Thyroid gland (tissue), 4 donors: ENCODE data around the gene KIF23. TPM values are rescaled to one million over a fixed set of nuclear protein-coding genes. Genes with fewer than 3 reads are reported as not detected.

Source experiments
- DNase-seq, 2 donors: peaks; one replicate each; pipeline ENCODE4 v3.0.0-alpha.2; 2019
- H3K27ac ChIP-seq, 3 donors: fragments of 200-600 bp; sonication (generic); 1 replicate in 2 of 3; 2 replicates in 1 of 3; pipeline ENCODE4 v1.5.1; 2016 to 2019; ENCODE audit warnings: mild to moderate bottlenecking in 1 of 3, moderate library complexity in 1 of 3
- H3K27me3 ChIP-seq: fragments of 200-600 bp; sonication (generic); one replicate; pipeline ENCODE4 v1.5.1; 2019
- H3K36me3 ChIP-seq, 2 donors: fragments of 200-600 bp; sonication (generic); one replicate each; pipeline ENCODE4 v1.5.1; 2016 to 2019
- H3K4me1 ChIP-seq, 2 donors: fragments of 200-600 bp; sonication (generic); one replicate each; pipeline ENCODE4 v1.5.1; 2017 to 2019
- H3K4me3 ChIP-seq, 3 donors: fragments of 200-600 bp; sonication (generic); replicated peaks in 1 of 3; 1 replicate in 2 of 3; 2 replicates in 1 of 3; pipeline ENCODE4 v1.5.1; 2016; ENCODE audit warnings: mild to moderate bottlenecking in 1 of 3
- H3K9me3 ChIP-seq: fragments of 200-600 bp; sonication (generic); one replicate; pipeline ENCODE4 v1.5.1; 2017
- POLR2A ChIP-seq, 2 donors: fragments of 450-650 bp; IDR thresholded peaks; one replicate each; pipeline ENCODE4 v1.6.1; 2017; ENCODE audit warnings: antibody characterized with exemption in 2 of 2, mild to moderate bottlenecking in 2 of 2, moderate library complexity in 1 of 2
- WGBS, 2 donors: methylation state at CpG; one replicate each; pipeline ENCODE4 v1.1.5; 2017; 5-methylcytosine and 5-hydroxymethylcytosine counted together
- intact Hi-C: fragments of 100-400 bp; cut with DNase I; formaldehyde crosslinking; loops from one replicate; pipeline ENCODE4 v1.15.1; 2023
- total RNA-seq, 4 donors: library from RNA; depleted of rRNA; stranded (reverse); fragments of >200 nt; gene quantifications; one replicate each; pipeline ENCODE4 v1.2.3, GENCODE V29; 2016
- TF ChIP-seq, protein P1 (sequence below), 6 experiments: fragments of 200-600 bp in 3 of 6; fragments of 450-650 bp in 3 of 6; sonication (generic) in 3 of 6; IDR thresholded peaks; one replicate each; pipeline ENCODE4 v1.5.1; 2016 to 2019; ENCODE audit warnings: antibody characterized with exemption in 6 of 6, mild to moderate bottlenecking in 2 of 6, inconsistent platforms in 1 of 6, moderate library complexity in 1 of 6

Gene KIF23
- total RNA-seq, 4 donors from 2014 or later, result 0.40 to 3.3 (median 1.2) TPM; not detected in 1

- Histone ChIP-seq H3K9me3 (no peaks in the 10 kb centered on the region), H3K4me1 (peaks cover 0 to 5% of the 10 kb centered on the region in 2 donors), H3K4me3 (no peak overlapping the region), H3K27ac (no peak overlapping the region), H3K36me3 (no peaks in the 10 kb centered on the region), H3K27me3 (no peaks in the 10 kb centered on the region)
- intact Hi-C loops, result no loop called here
- no peak for DNase-seq
- TF ChIP-seq, protein P1, sequence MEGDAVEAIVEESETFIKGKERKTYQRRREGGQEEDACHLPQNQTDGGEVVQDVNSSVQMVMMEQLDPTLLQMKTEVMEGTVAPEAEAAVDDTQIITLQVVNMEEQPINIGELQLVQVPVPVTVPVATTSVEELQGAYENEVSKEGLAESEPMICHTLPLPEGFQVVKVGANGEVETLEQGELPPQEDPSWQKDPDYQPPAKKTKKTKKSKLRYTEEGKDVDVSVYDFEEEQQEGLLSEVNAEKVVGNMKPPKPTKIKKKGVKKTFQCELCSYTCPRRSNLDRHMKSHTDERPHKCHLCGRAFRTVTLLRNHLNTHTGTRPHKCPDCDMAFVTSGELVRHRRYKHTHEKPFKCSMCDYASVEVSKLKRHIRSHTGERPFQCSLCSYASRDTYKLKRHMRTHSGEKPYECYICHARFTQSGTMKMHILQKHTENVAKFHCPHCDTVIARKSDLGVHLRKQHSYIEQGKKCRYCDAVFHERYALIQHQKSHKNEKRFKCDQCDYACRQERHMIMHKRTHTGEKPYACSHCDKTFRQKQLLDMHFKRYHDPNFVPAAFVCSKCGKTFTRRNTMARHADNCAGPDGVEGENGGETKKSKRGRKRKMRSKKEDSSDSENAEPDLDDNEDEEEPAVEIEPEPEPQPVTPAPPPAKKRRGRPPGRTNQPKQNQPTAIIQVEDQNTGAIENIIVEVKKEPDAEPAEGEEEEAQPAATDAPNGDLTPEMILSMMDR (IDR thresholded peaks at IDR 0.05), result no peak
- no peak for TF ChIP-seq POLR2A (IDR thresholded peaks at IDR 0.05)
- 89 to 92% methylated on average over 2 of the region's 2 CpGs for WGBS, 2 donors
These were observed 11.3 kb upstream of the KIF23 start for GRCh38 chr15:69402816-69403215.

- 91 to 92% methylated on average over 4 of the region's 4 CpGs for WGBS, 2 donors
- Histone ChIP-seq H3K27ac (no peak overlapping the region), H3K9me3 (no peaks in the 10 kb centered on the region), H3K27me3 (no peaks in the 10 kb centered on the region), H3K4me3 (no peak overlapping the region), H3K4me1 (peaks cover 0 to 5% of the 10 kb centered on the region in 2 donors), H3K36me3 (no peaks in the 10 kb centered on the region)
- DNase-seq, result no peak
- intact Hi-C loops, result no loop called here
- TF ChIP-seq, protein P1 (IDR thresholded peaks at IDR 0.05), result no peak
- TF ChIP-seq POLR2A (IDR thresholded peaks at IDR 0.05), result no peak
These were observed 10.6 kb upstream of the KIF23 start for GRCh38 chr15:69403594-69403993.

DNA sequence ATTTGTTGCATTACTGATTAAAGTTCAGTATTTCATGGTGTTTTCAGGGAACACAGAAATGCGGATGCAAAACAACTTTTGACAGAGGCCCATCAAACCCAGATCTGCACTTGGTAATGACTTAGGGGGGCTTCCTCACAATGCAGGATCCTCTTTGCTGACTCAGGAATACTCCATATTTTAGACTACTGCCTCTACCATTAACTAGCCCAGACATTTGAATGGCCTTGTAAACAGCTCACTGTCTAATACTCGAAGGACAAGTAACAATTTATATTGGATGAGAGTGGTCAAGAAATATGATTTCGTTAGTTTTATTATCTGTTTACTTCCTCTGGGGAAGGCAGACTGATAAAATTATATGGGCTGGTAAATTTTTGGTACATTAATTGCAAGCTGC is 9.0 kb upstream of the KIF23 start:
- no peaks in the 10 kb centered on the region for H3K36me3 ChIP-seq
- no peak overlapping the region for H3K4me3 ChIP-seq
- no peak overlapping the region for H3K27ac ChIP-seq
- intact Hi-C loops, result no loop called here
- H3K4me1 ChIP-seq, result peaks cover 0 to 5% of the 10 kb centered on the region in 2 donors
- no peaks in the 10 kb centered on the region for H3K9me3 ChIP-seq
- DNase-seq, result no peak
- TF ChIP-seq, protein P1 (IDR thresholded peaks at IDR 0.05), result no peak
- TF ChIP-seq POLR2A (IDR thresholded peaks at IDR 0.05), result no peak
- no peaks in the 10 kb centered on the region for H3K27me3 ChIP-seq
- WGBS, 2 donors, result 61 to 66% methylated on average over 3 of the region's 3 CpGs

DNA sequence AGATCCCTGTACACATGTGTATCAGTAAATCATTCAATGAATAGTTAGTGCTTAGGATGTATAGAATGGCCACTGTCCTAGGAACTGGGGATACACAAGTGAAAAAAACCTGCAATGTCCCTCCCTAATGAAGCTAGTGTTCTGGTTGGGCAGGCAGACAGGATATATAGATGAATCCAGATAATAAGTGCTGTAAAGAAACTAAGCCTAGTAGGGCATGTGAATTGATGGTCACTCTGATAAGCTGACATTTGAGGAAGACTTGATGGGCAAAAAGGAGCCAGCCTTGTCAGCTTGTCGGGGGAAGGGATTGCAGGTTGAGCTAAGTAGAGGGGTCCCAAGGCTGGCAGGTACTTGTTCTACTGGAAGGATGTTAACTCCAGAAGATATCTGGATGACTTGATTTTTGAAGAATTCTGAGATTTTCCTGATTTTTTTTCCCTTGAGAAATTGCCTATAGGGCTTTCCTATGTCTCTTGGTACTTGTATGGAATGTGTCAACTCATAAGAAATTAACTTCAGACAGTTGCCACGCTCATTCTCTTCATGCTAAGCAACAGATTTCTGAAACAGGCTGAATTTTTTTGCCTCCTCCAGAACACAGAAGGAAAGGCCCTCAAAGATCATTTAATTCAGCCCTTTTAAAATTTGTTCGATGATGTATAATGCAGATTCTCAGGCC is 6.3 kb upstream of the KIF23 start:
- no peak for DNase-seq
- no peaks in the 10 kb centered on the region for H3K36me3 ChIP-seq
- no peaks in the 10 kb centered on the region for H3K27me3 ChIP-seq
- H3K27ac ChIP-seq, result no peak overlapping the region
- H3K4me3 ChIP-seq, result no peak overlapping the region
- peaks cover 0 to 5% of the 10 kb centered on the region in 2 donors for H3K4me1 ChIP-seq
- intact Hi-C loops, result no loop called here
- 90 to 92% methylated on average over 3 of the region's 3 CpGs for WGBS, 2 donors
- no peaks in the 10 kb centered on the region for H3K9me3 ChIP-seq
- no peak for TF ChIP-seq POLR2A (IDR thresholded peaks at IDR 0.05)
- TF ChIP-seq, protein P1 (IDR thresholded peaks at IDR 0.05), result no peak

DNA sequence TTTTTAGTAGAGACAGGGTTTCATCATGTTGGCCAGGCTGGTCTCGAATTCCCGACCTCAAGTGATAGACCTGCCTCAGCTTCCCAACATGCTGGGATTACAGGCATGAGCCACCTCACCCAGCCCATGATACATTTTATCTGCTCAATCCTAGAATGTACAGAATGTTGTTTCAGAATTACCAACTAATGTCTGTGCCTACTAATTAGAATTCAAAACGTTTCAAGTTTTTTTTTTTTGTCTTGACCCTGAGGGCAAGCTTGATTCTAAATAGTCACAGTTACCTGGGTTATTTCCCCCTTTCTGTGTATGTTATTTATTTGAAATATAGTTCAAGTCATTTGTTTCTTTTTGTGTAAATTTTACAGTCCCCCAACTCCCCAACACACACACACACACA is 5.3 kb upstream of the KIF23 start:
- no peak overlapping the region for H3K27ac ChIP-seq
- no peaks in the 10 kb centered on the region for H3K9me3 ChIP-seq
- WGBS, 2 donors, result 75 to 79% methylated on average over 3 of the region's 3 CpGs
- TF ChIP-seq, protein P1 (IDR thresholded peaks at IDR 0.05), result no peak
- no peak for TF ChIP-seq POLR2A (IDR thresholded peaks at IDR 0.05)
- intact Hi-C loops, result no loop called here
- peaks cover 0 to 5% of the 10 kb centered on the region in 2 donors for H3K4me1 ChIP-seq
- no peak overlapping the region for H3K4me3 ChIP-seq
- H3K36me3 ChIP-seq, result no peaks in the 10 kb centered on the region
- H3K27me3 ChIP-seq, result no peaks in the 10 kb centered on the region
- DNase-seq, result no peak
